ENCODE measurements around the gene SOX6.

The SOX6 gene

GRCh38 chr11:16242806-16243205, 113.5 kb downstream of the SOX6 start:
- Mint-ChIP-seq H3K36me3 (ENCODE audit: low read depth) (no peaks in the 10 kb centered on the region), H3K27ac (no peak overlapping the region), H3K9me3 (no peaks in the 10 kb centered on the region), H3K27me3 (no peaks in the 10 kb centered on the region), H3K4me3 (no peak overlapping the region), H3K4me1 (ENCODE audit: low read depth) (no peaks in the 10 kb centered on the region)
- DNase-seq: no peak

DNA sequence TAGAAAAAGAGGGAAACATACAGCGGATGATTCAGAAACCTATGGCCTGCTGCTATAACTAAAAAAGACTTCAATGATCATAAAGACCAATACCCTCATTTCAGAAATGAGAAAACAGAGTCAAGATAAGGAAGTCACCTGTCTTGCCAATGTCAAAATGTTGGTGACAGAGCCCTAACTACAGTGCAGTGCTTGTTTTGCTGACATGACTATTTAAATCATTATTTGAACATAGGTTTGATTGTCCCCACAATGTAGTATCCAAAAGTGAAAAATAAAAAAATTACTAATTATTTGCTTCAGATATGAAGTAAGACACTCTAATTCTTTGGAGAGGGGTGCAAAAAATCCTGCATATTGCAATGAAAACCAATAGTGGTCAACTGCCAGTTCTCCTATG, 115.7 kb downstream of the SOX6 start:
- no peak overlapping the region for H3K27ac Mint-ChIP-seq
- H3K9me3 Mint-ChIP-seq: no peaks in the 10 kb centered on the region
- no peaks in the 10 kb centered on the region for H3K4me1 Mint-ChIP-seq (ENCODE audit: low read depth)
- no peak for DNase-seq
- no peaks in the 10 kb centered on the region for H3K36me3 Mint-ChIP-seq (ENCODE audit: low read depth)
- no peaks in the 10 kb centered on the region for H3K27me3 Mint-ChIP-seq
- H3K4me3 Mint-ChIP-seq: no peak overlapping the region

DNA sequence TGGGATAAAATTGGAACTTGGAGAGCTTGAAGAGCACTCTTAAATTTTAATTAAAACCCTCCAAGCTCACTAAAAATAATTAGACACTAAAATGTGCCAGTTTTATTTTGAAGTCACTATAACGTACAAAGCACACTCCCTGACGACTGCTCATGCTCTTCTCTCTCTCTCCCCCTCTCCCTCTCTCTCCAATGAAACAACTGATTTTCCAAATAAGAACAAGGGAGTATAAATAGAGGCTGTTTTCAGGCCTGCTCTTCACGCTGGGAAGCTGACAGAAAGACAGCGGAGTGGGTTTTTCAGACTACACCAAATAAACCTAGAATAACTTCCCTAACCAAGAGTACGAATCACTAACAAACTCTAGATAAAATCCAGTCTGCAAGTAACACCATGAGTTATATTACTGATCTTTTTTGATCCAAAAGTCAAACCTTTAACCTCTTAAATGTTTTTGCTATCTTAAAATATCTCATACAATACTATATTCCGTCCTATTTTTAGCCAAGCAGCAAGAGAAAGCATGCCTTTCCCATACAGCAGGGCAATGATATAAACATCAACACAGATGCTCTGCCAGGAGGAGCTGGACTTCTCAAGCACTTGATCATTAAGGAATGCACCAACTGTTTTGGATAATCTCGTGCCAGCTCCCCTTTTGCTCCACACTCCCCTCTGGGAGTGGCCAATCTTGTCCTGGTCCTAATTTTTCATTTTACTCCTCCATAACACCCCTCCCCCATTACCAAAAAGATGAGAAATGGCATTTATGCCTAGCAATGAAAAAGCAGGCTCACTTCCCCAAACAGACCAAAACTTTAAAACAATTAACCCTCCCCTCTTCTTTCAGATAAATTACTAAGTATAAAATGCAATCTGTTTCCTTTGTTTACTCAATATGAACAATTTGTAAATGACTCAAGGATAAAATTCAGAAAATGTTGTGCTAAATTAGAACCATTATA, 116.9 kb downstream of the SOX6 start:
- no peak overlapping the region for H3K27ac Mint-ChIP-seq
- no peaks in the 10 kb centered on the region for H3K27me3 Mint-ChIP-seq
- no peaks in the 10 kb centered on the region for H3K4me1 Mint-ChIP-seq (ENCODE audit: low read depth)
- H3K4me3 Mint-ChIP-seq: no peak overlapping the region
- H3K36me3 Mint-ChIP-seq (ENCODE audit: low read depth): no peaks in the 10 kb centered on the region
- DNase-seq: no peak
- no peaks in the 10 kb centered on the region for H3K9me3 Mint-ChIP-seq

DNA sequence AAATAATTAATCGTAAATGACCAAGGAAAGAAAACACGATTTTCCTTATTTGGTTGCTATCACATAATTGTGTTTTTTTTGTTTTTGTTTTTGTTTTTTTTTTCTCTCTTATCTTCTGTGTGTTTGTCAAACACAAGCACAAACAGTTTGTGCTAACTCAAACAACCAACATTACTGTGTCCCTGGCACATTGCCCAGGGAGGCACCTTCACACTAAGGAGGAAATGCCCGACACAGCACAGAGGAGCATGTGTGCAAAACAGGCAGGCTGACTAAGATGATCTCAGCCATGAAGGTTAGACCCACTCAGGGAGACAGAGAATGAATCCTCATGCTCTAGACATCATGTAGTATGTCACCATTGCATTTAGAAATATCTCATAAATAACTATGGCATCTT, 130.1 kb downstream of the SOX6 start:
- no peak overlapping the region for H3K27ac Mint-ChIP-seq
- no peaks in the 10 kb centered on the region for H3K36me3 Mint-ChIP-seq (ENCODE audit: low read depth)
- H3K27me3 Mint-ChIP-seq: no peaks in the 10 kb centered on the region
- H3K4me3 Mint-ChIP-seq: no peak overlapping the region
- no peak for DNase-seq
- no peaks in the 10 kb centered on the region for H3K9me3 Mint-ChIP-seq
- H3K4me1 Mint-ChIP-seq (ENCODE audit: low read depth): no peaks in the 10 kb centered on the region

DNA sequence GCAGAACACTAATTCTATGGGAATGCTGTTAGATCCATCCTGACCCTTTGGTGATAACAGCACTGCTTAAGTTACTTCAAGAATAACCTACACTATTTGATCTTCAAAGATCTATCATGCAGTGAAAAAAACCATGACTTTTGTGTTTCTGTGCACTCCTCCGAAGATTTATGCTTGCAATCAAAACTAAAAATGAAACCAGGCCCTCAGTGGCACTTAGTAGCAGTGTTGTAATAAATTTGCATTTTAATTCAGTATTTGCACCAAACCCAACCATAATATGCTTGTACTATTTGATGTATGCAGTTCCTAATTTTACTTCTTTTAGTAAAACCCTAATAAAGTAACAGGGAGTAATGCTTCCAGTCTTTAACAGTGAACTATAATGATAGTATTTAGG, 130.7 kb downstream of the SOX6 start:
- H3K9me3 Mint-ChIP-seq: no peaks in the 10 kb centered on the region
- DNase-seq: no peak
- H3K27me3 Mint-ChIP-seq: no peaks in the 10 kb centered on the region
- H3K4me1 Mint-ChIP-seq (ENCODE audit: low read depth): no peaks in the 10 kb centered on the region
- no peak overlapping the region for H3K27ac Mint-ChIP-seq
- no peaks in the 10 kb centered on the region for H3K36me3 Mint-ChIP-seq (ENCODE audit: low read depth)
- no peak overlapping the region for H3K4me3 Mint-ChIP-seq

GRCh38 chr11:16223558-16223957, 132.8 kb downstream of the SOX6 start:
- no peaks in the 10 kb centered on the region for H3K4me1 Mint-ChIP-seq (ENCODE audit: low read depth)
- no peak overlapping the region for H3K27ac Mint-ChIP-seq
- no peak overlapping the region for H3K4me3 Mint-ChIP-seq
- no peak for DNase-seq
- no peaks in the 10 kb centered on the region for H3K36me3 Mint-ChIP-seq (ENCODE audit: low read depth)
- H3K27me3 Mint-ChIP-seq: no peaks in the 10 kb centered on the region
- no peaks in the 10 kb centered on the region for H3K9me3 Mint-ChIP-seq

- no peak overlapping the region for H3K27ac Mint-ChIP-seq
- H3K9me3 Mint-ChIP-seq: no peaks in the 10 kb centered on the region
- no peaks in the 10 kb centered on the region for H3K36me3 Mint-ChIP-seq (ENCODE audit: low read depth)
- H3K27me3 Mint-ChIP-seq: no peaks in the 10 kb centered on the region
- no peaks in the 10 kb centered on the region for H3K4me1 Mint-ChIP-seq (ENCODE audit: low read depth)
- no peak overlapping the region for H3K4me3 Mint-ChIP-seq
- DNase-seq: no peak
These were observed 138.7 kb downstream of the SOX6 start for GRCh38 chr11:16217631-16218030.

- H3K9me3 Mint-ChIP-seq: no peaks in the 10 kb centered on the region
- no peaks in the 10 kb centered on the region for H3K4me1 Mint-ChIP-seq (ENCODE audit: low read depth)
- DNase-seq: no peak
- H3K27me3 Mint-ChIP-seq: no peaks in the 10 kb centered on the region
- H3K36me3 Mint-ChIP-seq (ENCODE audit: low read depth): no peaks in the 10 kb centered on the region
- H3K4me3 Mint-ChIP-seq: no peak overlapping the region
- H3K27ac Mint-ChIP-seq: no peak overlapping the region
These were observed 139.5 kb downstream of the SOX6 start for GRCh38 chr11:16216831-16217230.

GRCh38 chr11:16215352-16215751, 141.0 kb downstream of the SOX6 start:
- H3K27me3 Mint-ChIP-seq: no peaks in the 10 kb centered on the region
- no peak for DNase-seq
- no peaks in the 10 kb centered on the region for H3K4me1 Mint-ChIP-seq (ENCODE audit: low read depth)
- H3K36me3 Mint-ChIP-seq (ENCODE audit: low read depth): no peaks in the 10 kb centered on the region
- peaks cover 5% of the 10 kb centered on the region for H3K9me3 Mint-ChIP-seq
- no peak overlapping the region for H3K27ac Mint-ChIP-seq
- no peak overlapping the region for H3K4me3 Mint-ChIP-seq

DNA sequence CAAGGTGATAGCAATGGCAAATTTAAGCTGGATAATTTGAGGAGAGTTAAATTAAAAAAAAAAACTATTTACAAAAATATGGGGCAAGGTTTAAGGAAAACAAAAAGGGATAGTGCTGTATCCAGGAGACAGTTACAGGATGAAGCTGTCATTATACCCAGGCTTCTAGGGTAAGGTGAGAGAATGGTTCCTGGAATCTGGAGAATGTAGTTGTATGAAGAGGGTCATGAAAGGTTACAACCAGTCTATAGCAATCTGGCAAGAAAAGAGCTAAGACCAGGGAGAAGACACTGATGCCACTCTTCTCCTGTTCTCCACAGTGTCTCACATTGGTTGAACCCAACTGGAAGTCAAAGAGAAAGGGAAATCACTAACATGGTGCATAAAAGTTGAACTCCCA, 144.9 kb downstream of the SOX6 start:
- no peaks in the 10 kb centered on the region for H3K27me3 Mint-ChIP-seq
- no peaks in the 10 kb centered on the region for H3K36me3 Mint-ChIP-seq (ENCODE audit: low read depth)
- H3K27ac Mint-ChIP-seq: no peak overlapping the region
- H3K9me3 Mint-ChIP-seq: peaks cover 8% of the 10 kb centered on the region
- no peak for DNase-seq
- no peaks in the 10 kb centered on the region for H3K4me1 Mint-ChIP-seq (ENCODE audit: low read depth)
- H3K4me3 Mint-ChIP-seq: no peak overlapping the region

DNA sequence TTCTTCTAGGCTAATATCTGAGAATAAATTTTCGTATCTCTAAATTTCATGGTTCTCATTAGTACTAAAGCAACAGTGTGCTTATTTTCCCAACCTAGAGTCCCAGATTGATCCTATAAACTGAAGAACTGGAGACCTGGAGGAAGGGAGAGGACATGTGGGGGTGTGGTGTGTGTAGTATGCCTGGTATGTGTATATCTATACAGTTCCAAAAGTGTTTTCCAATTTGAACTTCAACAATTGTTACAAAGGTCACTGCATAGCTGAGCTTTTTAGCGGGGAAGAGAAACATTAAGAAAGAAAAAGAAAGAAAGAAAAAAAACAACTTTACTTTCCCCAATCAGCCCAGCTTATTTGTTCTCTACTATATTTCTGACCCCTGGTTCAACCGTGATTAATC, 152.1 kb downstream of the SOX6 start:
- no peak overlapping the region for H3K27ac Mint-ChIP-seq
- peaks cover 2% of the 10 kb centered on the region for H3K9me3 Mint-ChIP-seq
- H3K36me3 Mint-ChIP-seq (ENCODE audit: low read depth): no peaks in the 10 kb centered on the region
- no peaks in the 10 kb centered on the region for H3K4me1 Mint-ChIP-seq (ENCODE audit: low read depth)
- no peak overlapping the region for H3K4me3 Mint-ChIP-seq
- H3K27me3 Mint-ChIP-seq: no peaks in the 10 kb centered on the region
- DNase-seq: no peak

DNA sequence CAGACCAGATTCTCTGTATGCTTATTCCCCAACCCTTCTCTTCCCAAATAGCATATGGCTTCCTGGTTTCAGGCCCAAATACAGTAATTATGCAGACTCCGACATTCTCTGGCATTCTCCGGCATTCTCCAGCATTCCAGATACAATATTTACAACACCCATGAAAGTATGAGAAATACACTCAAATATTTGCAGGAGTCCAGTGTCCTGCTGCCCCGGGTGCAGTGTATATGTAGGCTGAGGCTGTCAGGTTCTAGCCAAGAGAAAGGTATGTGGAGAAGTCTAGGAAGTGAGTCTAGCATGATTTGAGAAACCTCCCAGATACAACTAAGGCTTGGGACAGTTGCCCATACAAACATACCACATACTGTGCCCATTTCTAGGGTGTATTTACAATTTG, 160.7 kb downstream of the SOX6 start:
- no peak for DNase-seq
- Mint-ChIP-seq H3K9me3 (no peaks in the 10 kb centered on the region), H3K36me3 (ENCODE audit: low read depth) (no peaks in the 10 kb centered on the region), H3K27ac (no peak overlapping the region), H3K27me3 (no peaks in the 10 kb centered on the region), H3K4me1 (ENCODE audit: low read depth) (no peaks in the 10 kb centered on the region), H3K4me3 (no peak overlapping the region)

- DNase-seq: no peak
These were observed 161.8 kb downstream of the SOX6 start for GRCh38 chr11:16194566-16194965.

DNA sequence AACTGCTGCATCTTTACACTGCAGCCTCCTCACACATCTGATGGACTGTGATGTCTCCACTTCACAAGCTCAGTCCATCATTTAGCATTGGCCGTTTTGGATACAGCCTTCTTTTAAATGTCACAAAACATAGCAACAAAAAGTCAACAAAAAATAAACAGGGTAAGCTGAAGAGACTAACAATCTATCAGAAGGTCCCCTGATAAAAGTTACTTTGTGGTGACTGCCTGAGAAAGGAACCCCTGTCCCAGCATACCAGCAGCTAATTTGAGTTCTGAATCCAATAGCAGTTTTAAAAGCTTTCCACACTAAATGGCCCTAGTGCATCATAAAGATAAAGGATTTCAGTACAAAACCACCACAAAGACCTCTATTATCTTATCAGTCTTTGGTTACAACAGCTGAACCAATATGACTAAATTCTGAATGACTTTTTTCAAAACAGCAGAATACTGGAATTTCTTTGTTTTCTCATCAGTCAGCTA, 162.4 kb downstream of the SOX6 start:
- Mint-ChIP-seq H3K27me3 (no peaks in the 10 kb centered on the region), H3K4me1 (ENCODE audit: low read depth) (no peaks in the 10 kb centered on the region), H3K27ac (no peak overlapping the region), H3K9me3 (no peaks in the 10 kb centered on the region), H3K36me3 (ENCODE audit: low read depth) (no peaks in the 10 kb centered on the region), H3K4me3 (no peak overlapping the region)
- no peak for DNase-seq

More at GRCh38 chr11:16194566-16194965, 161.8 kb downstream of the SOX6 start:
- no peak overlapping the region for H3K27ac Mint-ChIP-seq
- no peak overlapping the region for H3K4me3 Mint-ChIP-seq
- no peaks in the 10 kb centered on the region for H3K36me3 Mint-ChIP-seq (ENCODE audit: low read depth)
- no peaks in the 10 kb centered on the region for H3K4me1 Mint-ChIP-seq (ENCODE audit: low read depth)
- H3K9me3 Mint-ChIP-seq: no peaks in the 10 kb centered on the region
- H3K27me3 Mint-ChIP-seq: no peaks in the 10 kb centered on the region

DNA sequence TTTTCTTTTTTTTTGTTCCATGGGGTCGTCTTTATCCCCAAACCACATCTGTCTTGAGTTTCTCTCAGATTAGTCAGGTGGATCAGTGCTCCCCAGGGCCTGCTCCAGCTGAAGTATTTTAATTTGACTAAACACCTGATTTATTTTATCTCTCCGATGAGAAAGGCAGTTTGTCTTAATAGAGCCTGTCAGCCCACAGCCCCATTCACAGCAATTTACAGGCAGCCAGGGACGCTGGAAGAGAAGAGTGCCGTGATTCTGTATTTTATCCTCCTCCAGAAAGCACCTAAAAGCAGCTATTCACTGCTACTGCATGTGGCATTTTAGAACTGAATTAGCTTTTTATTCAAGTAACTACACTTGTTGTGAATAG, 164.5 kb downstream of the SOX6 start:
- Mint-ChIP-seq H3K27ac (no peak overlapping the region), H3K4me1 (ENCODE audit: low read depth) (no peaks in the 10 kb centered on the region), H3K9me3 (no peaks in the 10 kb centered on the region), H3K27me3 (no peaks in the 10 kb centered on the region), H3K36me3 (ENCODE audit: low read depth) (no peaks in the 10 kb centered on the region), H3K4me3 (no peak overlapping the region)
- DNase-seq: no peak
